B cell (primary cell): Measurements from ENCODE around the gene FSHR. TPM values are rescaled to one million over a fixed set of nuclear protein-coding genes. Genes with fewer than 3 reads are reported as not detected.

Source experiments
- ATAC-seq: fragments of 200-7000 bp; cut with Tn5 transposase; one replicate; pipeline ENCODE4 v1.10.0; 2021; ENCODE audit warnings: low read depth, mild to moderate bottlenecking, moderate number of reproducible peaks, moderate library complexity
- CTCF ChIA-PET: fragments of 350-600 bp; sonication (Branson Sonifier 250); formaldehyde crosslinking; loops from one replicate; lab custom pipeline; 2021; ENCODE audit warnings: antibody characterized with exemption, inconsistent platforms; lab: Charles Lee
- POLR2A ChIA-PET: fragments of 350-600 bp; sonication (Branson Sonifier 250); formaldehyde crosslinking; loops from one replicate; lab custom pipeline; 2021; ENCODE audit warnings: antibody characterized with exemption; lab: Charles Lee
- DNase-seq: peaks from one replicate; pipeline ENCODE4 v3.0.0; 2013
- H2AFZ ChIP-seq: 2 replicates; pipeline ENCODE4 v1.6.1; 2012; ENCODE audit warnings: mild to moderate bottlenecking, low read depth, low read length; ENCODE audit not compliant: insufficient read depth, poor library complexity, severe bottlenecking
- H3K27ac ChIP-seq, 2 donors: 1 replicate in 1 of 2; 2 replicates in 1 of 2; pipeline ENCODE4 v1.5.1; 2012 to 2013; ENCODE audit warnings: low read length in 2 of 2, mild to moderate bottlenecking in 2 of 2, moderate library complexity in 1 of 2
- H3K27me3 ChIP-seq, 4 experiments: fragments of 200-600 bp in 1 of 4; sonication (generic) in 1 of 4; replicated peaks in 1 of 4; 1 replicate in 2 of 4; 2 replicates in 2 of 4; pipeline versions ENCODE4 v1.6.1 to v1.7.0; 2013 to 2016; ENCODE audit warnings: low read length in 3 of 4, mild to moderate bottlenecking in 2 of 4, mixed read lengths in 1 of 4, moderate library complexity in 1 of 4; ENCODE audit not compliant: insufficient read depth in 4 of 4, control insufficient read depth in 3 of 4; ENCODE audit errors: control extremely low read depth in 1 of 4
- H3K36me3 ChIP-seq, 2 experiments: replicated peaks in 1 of 2; 1 replicate in 1 of 2; 2 replicates in 1 of 2; pipeline versions ENCODE4 v1.6.1 to v1.7.1; 2013; ENCODE audit warnings: low read length in 1 of 2; ENCODE audit not compliant: insufficient read depth in 2 of 2, control insufficient read depth in 1 of 2; ENCODE audit errors: control extremely low read depth in 1 of 2, extremely low read depth in 1 of 2
- H3K4me1 ChIP-seq, 2 donors: fragments of 200-600 bp in 1 of 2; sonication (generic) in 1 of 2; 1 replicate in 1 of 2; 2 replicates in 1 of 2; pipeline versions ENCODE4 v1.5.1 to v1.6.1; 2013 to 2017; ENCODE audit warnings: low read length in 2 of 2; ENCODE audit not compliant: control insufficient read depth in 2 of 2, insufficient read depth in 2 of 2
- H3K4me2 ChIP-seq: replicated peaks from 2 replicates; pipeline ENCODE3; 2012; ENCODE audit warnings: mild to moderate bottlenecking, low read depth, low read length; ENCODE audit not compliant: poor library complexity, severe bottlenecking
- H3K4me3 ChIP-seq, 5 experiments: fragments of 200-600 bp in 1 of 5; sonication (generic) in 1 of 5; 1 replicate in 3 of 5; 2 replicates in 2 of 5; pipeline versions ENCODE4 v1.5.1 to v1.7.0; 2011 to 2016; ENCODE audit warnings: low read length in 4 of 5, mild to moderate bottlenecking in 4 of 5, low read depth in 2 of 5, control low read depth in 1 of 5, moderate library complexity in 1 of 5; ENCODE audit not compliant: insufficient read depth in 1 of 5; ENCODE audit errors: control extremely low read depth in 1 of 5, extremely low read depth in 1 of 5
- H3K79me2 ChIP-seq: fragments of 200-600 bp; sonication (generic); one replicate; pipeline ENCODE4 v1.6.0; 2016; ENCODE audit warnings: low read length; ENCODE audit not compliant: control insufficient read depth, insufficient read depth
- H3K9ac ChIP-seq: fragments of 200-600 bp; sonication (generic); 2 replicates; pipeline ENCODE4 v1.6.1; 2017; ENCODE audit warnings: mild to moderate bottlenecking, low read length, moderate library complexity
- H3K9me3 ChIP-seq, 3 donors: one replicate each; pipeline versions ENCODE4 v1.6.1 to v1.7.1; 2013; ENCODE audit warnings: low read length in 2 of 3; ENCODE audit not compliant: control insufficient read depth in 2 of 3, insufficient read depth in 1 of 3; ENCODE audit errors: control extremely low read depth in 1 of 3
- H4K20me1 ChIP-seq: 2 replicates; pipeline ENCODE4 v1.6.0; 2012; ENCODE audit warnings: mild to moderate bottlenecking, low read length; ENCODE audit not compliant: insufficient read depth, control insufficient read depth, poor library complexity, severe bottlenecking
- H3K27ac Mint-ChIP-seq: one replicate; pipeline ENCODE4 v1.8.0; 2021; ENCODE audit warnings: mixed read lengths
- H3K27me3 Mint-ChIP-seq: one replicate; pipeline ENCODE4 v1.8.0; 2021; ENCODE audit warnings: mixed read lengths
- H3K4me1 Mint-ChIP-seq: one replicate; pipeline ENCODE4 v1.8.0; 2021; ENCODE audit warnings: mixed read lengths
- H3K4me3 Mint-ChIP-seq: one replicate; pipeline ENCODE4 v1.8.0; 2021; ENCODE audit warnings: mixed read lengths
- H3K9me3 Mint-ChIP-seq: one replicate; pipeline ENCODE4 v1.8.0; 2022; ENCODE audit warnings: mixed read lengths; ENCODE audit not compliant: insufficient read depth
- CTCF ChIP-seq: fragments of 200-600 bp; IDR thresholded peaks from one replicate; pipeline ENCODE4 v1.8.0; 2022; ENCODE audit warnings: antibody characterized with exemption, mild to moderate bottlenecking
- EZH2 ChIP-seq: IDR thresholded peaks from 2 replicates; pipeline ENCODE4 v1.6.1; 2012; ENCODE audit warnings: borderline replicate concordance, low read depth, mild to moderate bottlenecking, moderate library complexity, low read length; ENCODE audit not compliant: insufficient read depth, poor library complexity, severe bottlenecking
- WGBS: methylation state at CpG from one replicate; pipeline ENCODE4 v1.1.5; 2013; ENCODE audit warnings: missing lambda C conversion rate; ENCODE audit not compliant: insufficient coverage; 5-methylcytosine and 5-hydroxymethylcytosine counted together
- intact Hi-C: fragments of 100-400 bp; cut with micrococcal nuclease; formaldehyde crosslinking; loops from one replicate; pipeline ENCODE4 v1.10.0; 2022
- polyA plus RNA-seq: library from polyadenylated mRNA; depleted of rRNA; stranded (reverse); fragments of >200 nt; gene quantifications from 2 replicates; pipeline ENCODE4 v1.2.3, GENCODE V29; 2012
- total RNA-seq, 2 donors: library from RNA; stranded (reverse); fragments of 120-200 nt in 1 of 2; gene quantifications; 1 replicate in 1 of 2; 2 replicates in 1 of 2; pipeline versions ENCODE4 v1.2.3 to v1.2.4, GENCODE V29; 2013 to 2022

The FSHR gene
- total and polyA plus RNA-seq, 2 donors (not counting 1 experiment from before 2014, with no cell fraction given): not detected

- Histone ChIP-seq H3K4me2 (no peak overlapping the region), H2AFZ (no peak overlapping the region), H3K4me3 (no peak overlapping the region), H3K4me1 (no peaks in the 10 kb centered on the region), H3K27ac (no peak overlapping the region), H4K20me1 (no peaks in the 10 kb centered on the region), H3K79me2 (no peaks in the 10 kb centered on the region), H3K36me3 (no peaks in the 10 kb centered on the region), H3K27me3 (no peaks in the 10 kb centered on the region), H3K9me3 (no peaks in the 10 kb centered on the region), H3K9ac (no peak overlapping the region)
- no peak overlapping the region for H3K27ac Mint-ChIP-seq
- H3K9me3 Mint-ChIP-seq: no peaks in the 10 kb centered on the region
- intact Hi-C loops: no loop called here
- H3K27me3 Mint-ChIP-seq: peaks cover 4% of the 10 kb centered on the region
- H3K4me1 Mint-ChIP-seq: peaks cover 2% of the 10 kb centered on the region
- WGBS: 71% methylated on average over 1 of the region's 1 CpG
- DNase-seq (no peak), ATAC-seq (no peak)
- CTCF ChIA-PET: interaction anchor here (1.3 kb wide), 1 partner anchor 11 kb away, joined by 3 read pairs; no protein-coding TSS in a partner anchor
- TF ChIP-seq CTCF: no peak
- no peak for TF ChIP-seq EZH2
- POLR2A ChIA-PET: no interaction called here
- no peak overlapping the region for H3K4me3 Mint-ChIP-seq
These were observed 212.4 kb downstream of the FSHR start for GRCh38 chr2:48941908-48942307.

- H3K27ac Mint-ChIP-seq: no peak overlapping the region
- DNase-seq: no peak
- no peak overlapping the region for H2AFZ ChIP-seq
- CTCF ChIA-PET: interaction anchor here (1.3 kb wide), 1 partner anchor 11 kb away, joined by 3 read pairs; no protein-coding TSS in a partner anchor
- H3K9ac ChIP-seq: no peak overlapping the region
- intact Hi-C loops: no loop called here
- H3K9me3 Mint-ChIP-seq: no peaks in the 10 kb centered on the region
- POLR2A ChIA-PET: no interaction called here
- H3K4me1 Mint-ChIP-seq: no peaks in the 10 kb centered on the region
- H3K27me3 ChIP-seq: no peaks in the 10 kb centered on the region
- H3K79me2 ChIP-seq: no peaks in the 10 kb centered on the region
- H3K9me3 ChIP-seq: no peaks in the 10 kb centered on the region
- H4K20me1 ChIP-seq: no peaks in the 10 kb centered on the region
- H3K4me3 Mint-ChIP-seq: no peak overlapping the region
- TF ChIP-seq EZH2 (no peak), CTCF (no peak)
- H3K27me3 Mint-ChIP-seq: peaks cover 4% of the 10 kb centered on the region
- no peak overlapping the region for H3K4me3 ChIP-seq
- no peak overlapping the region for H3K27ac ChIP-seq
- ATAC-seq: no peak
- H3K4me1 ChIP-seq: no peaks in the 10 kb centered on the region
- 74% methylated on average over 3 of the region's 3 CpGs for WGBS
- no peaks in the 10 kb centered on the region for H3K36me3 ChIP-seq
- no peak overlapping the region for H3K4me2 ChIP-seq
These were observed 212.9 kb downstream of the FSHR start for GRCh38 chr2:48941456-48941855.
